Measurements from ENCODE around the gene CDKN1C. TPM values are rescaled to one million over a fixed set of nuclear protein-coding genes. Genes with fewer than 3 reads are reported as not detected.

CDKN1C gene
- total RNA-seq, 4 donors from 2014 or later, result 4.1 to 54.6 (median 20.8) TPM

GRCh38 chr11:2841411-2842190 is 44.0 kb downstream of the CDKN1C start:
- 69 to 90% methylated on average over 3 to 7 of the region's 26 CpGs for WGBS, 2 donors
- Histone ChIP-seq H3K36me3 (no peaks in the 10 kb centered on the region), H3K27me3 (peaks cover 0 to 12% (median 0%) of the 10 kb centered on the region in 4 donors), H3K4me1 (peaks cover 0 to 10% (median 3%) of the 10 kb centered on the region in 3 donors), H3K27ac (no peak overlapping the region), H3K9me3 (no peaks in the 10 kb centered on the region), H3K4me3 (no peak overlapping the region)
- DNase-seq, result no peak
- intact Hi-C loops (cut with DNase I), result no loop called here
- TF ChIP-seq POLR2A (IDR thresholded peaks at IDR 0.05) (no peak), CTCF (IDR thresholded peaks at IDR 0.05) (no peak)

GRCh38 chr11:2839395-2839943 is 46.1 kb downstream of the CDKN1C start:
- DNase-seq, result no peak
- 69% methylated on average over 16 to 17 of the region's 23 CpGs for WGBS, 2 donors

GRCh38 chr11:2838676-2839294 is 46.8 kb downstream of the CDKN1C start:
- WGBS, 2 donors, result 90% methylated on average over 2 of the region's 25 CpGs; no CpG with 5 or more reads in 1 of the 2 donors
- no peaks in the 10 kb centered on the region for H3K36me3 ChIP-seq
- H3K4me1 ChIP-seq, result peaks cover 0 to 14% (median 6%) of the 10 kb centered on the region in 3 donors
- no peak for DNase-seq
- no peak overlapping the region for H3K27ac ChIP-seq
- peaks cover 0 to 15% (median 0%) of the 10 kb centered on the region in 4 donors for H3K27me3 ChIP-seq
- H3K9me3 ChIP-seq, result no peaks in the 10 kb centered on the region
- TF ChIP-seq CTCF (IDR thresholded peaks at IDR 0.05) (no peak), POLR2A (IDR thresholded peaks at IDR 0.05) (no peak)
- H3K4me3 ChIP-seq, result no peak overlapping the region
- intact Hi-C loops (cut with DNase I), result no loop called here

More at GRCh38 chr11:2839395-2839943, 46.1 kb downstream of the CDKN1C start:
- no peak overlapping the region for H3K4me3 ChIP-seq
- H3K27ac ChIP-seq, result no peak overlapping the region
- H3K36me3 ChIP-seq, result no peaks in the 10 kb centered on the region
- intact Hi-C loops (cut with DNase I), result no loop called here
- no peak for TF ChIP-seq POLR2A (IDR thresholded peaks at IDR 0.05)
- no peak for TF ChIP-seq CTCF (IDR thresholded peaks at IDR 0.05)
- H3K27me3 ChIP-seq, result peaks cover 0 to 15% (median 0%) of the 10 kb centered on the region in 4 donors
- no peaks in the 10 kb centered on the region for H3K9me3 ChIP-seq
- peaks cover 0 to 14% (median 6%) of the 10 kb centered on the region in 3 donors for H3K4me1 ChIP-seq

- Histone ChIP-seq H3K4me3 (no peak overlapping the region), H3K27me3 (peaks cover 0 to 15% (median 0%) of the 10 kb centered on the region in 4 donors), H3K4me1 (peaks cover 0 to 14% (median 6%) of the 10 kb centered on the region in 3 donors), H3K9me3 (no peaks in the 10 kb centered on the region), H3K36me3 (no peaks in the 10 kb centered on the region), H3K27ac (no peak overlapping the region)
- no peak for DNase-seq
- TF ChIP-seq POLR2A (IDR thresholded peaks at IDR 0.05) (no peak), CTCF (IDR thresholded peaks at IDR 0.05) (no peak)
- intact Hi-C loops (cut with DNase I), result no loop called here
- 54 to 56% methylated on average over 9 to 10 of the region's 11 CpGs for WGBS, 2 donors
Measured at GRCh38 chr11:2838091-2838490, 47.5 kb downstream of the CDKN1C start.

GRCh38 chr11:2837651-2838050 is 47.9 kb downstream of the CDKN1C start:
- TF ChIP-seq POLR2A (IDR thresholded peaks at IDR 0.05) (no peak), CTCF (IDR thresholded peaks at IDR 0.05) (no peak)
- H3K4me1 ChIP-seq, result peaks cover 0 to 14% (median 6%) of the 10 kb centered on the region in 3 donors
- no peak overlapping the region for H3K4me3 ChIP-seq
- H3K9me3 ChIP-seq, result no peaks in the 10 kb centered on the region
- H3K36me3 ChIP-seq, result no peaks in the 10 kb centered on the region
- no peak overlapping the region for H3K27ac ChIP-seq
- no peak for DNase-seq
- WGBS, 2 donors, result 62 to 76% methylated on average over 7 to 12 of the region's 12 CpGs
- H3K27me3 ChIP-seq, result peaks cover 0 to 15% (median 0%) of the 10 kb centered on the region in 4 donors
- intact Hi-C loops (cut with DNase I), result no loop called here
